HCT116 (cell line): ENCODE results near the gene FGF19. TPM values are rescaled to one million over a fixed set of nuclear protein-coding genes. Genes with fewer than 3 reads are reported as not detected.

ENCODE experiments used
- ATAC-seq: fragments of 200-7000 bp; cut with Tn5 transposase; 2 replicates; pipeline ENCODE4 v1.9.1; 2020; ENCODE audit warnings: mild to moderate bottlenecking, moderate library complexity
- BruUV-seq: library from RNA; stranded (reverse); fragments of 400-500 nt; replicated peaks from 2 replicates; lab custom pipeline; 2021; lab: Mats Ljungman, UMichigan
- CTCF ChIA-PET: fragments of 300-600 bp; sonication (Branson Sonifier 250); formaldehyde crosslinking; loops from one replicate; lab custom pipeline; 2021; ENCODE audit warnings: antibody characterized with exemption; lab: Charles Lee
- POLR2A ChIA-PET: fragments of 300-600, 350-600 bp; sonication (Branson Sonifier 250); formaldehyde crosslinking; loops from one replicate; lab custom pipeline; 2021; ENCODE audit warnings: antibody characterized with exemption; lab: Charles Lee
- RAD21 ChIA-PET, 2 experiments: fragments of 300-600 bp; sonication (Branson Sonifier 250); formaldehyde crosslinking; loops; one replicate each; lab custom pipeline; 2023; ENCODE audit warnings: low total read pairs in 2 of 2; ENCODE audit not compliant: uncharacterized antibody in 2 of 2, unreplicated experiment in 2 of 2, low non-redundant PET in 1 of 2; lab: Charles Lee
- DNase-seq: peaks from one replicate; pipeline ENCODE4 v3.0.0-alpha.2; 2010; ENCODE audit warnings: low read depth, low spot score
- H2AFZ ChIP-seq: fragments of 200-600 bp; shearing (Covaris generic), sonication (generic); 2 replicates; pipeline ENCODE4 v1.6.1; 2017; ENCODE audit warnings: low read depth, mixed run types, mixed read lengths, antibody characterized with exemption, low read length; ENCODE audit not compliant: poor library complexity, severe bottlenecking
- H3K27ac ChIP-seq: 2 replicates; pipeline ENCODE4 v1.5.1; 2012; ENCODE audit warnings: low read depth, low read length
- H3K27me3 ChIP-seq: fragments of 200-600 bp; sonication (generic); 2 replicates; pipeline ENCODE4 v1.6.1; 2016; ENCODE audit warnings: mixed run types, low read length, mixed read lengths; ENCODE audit not compliant: insufficient read depth
- H3K36me3 ChIP-seq, 2 experiments: fragments of 200-500 bp in 1 of 2; fragments of 200-600 bp in 1 of 2; sonication (Bioruptor generic) in 1 of 2; sonication (generic) in 1 of 2; 2 replicates each; pipeline versions ENCODE4 v1.5.1 to v1.6.1; 2014 to 2016; ENCODE audit warnings: low read length in 2 of 2, inconsistent platforms in 1 of 2, mixed read lengths in 1 of 2, mixed run types in 1 of 2; ENCODE audit not compliant: insufficient read depth in 2 of 2, control insufficient read depth in 1 of 2
- H3K4me1 ChIP-seq, 2 experiments: fragments of 200-600 bp in 1 of 2; sonication (generic) in 1 of 2; 2 replicates each; pipeline versions ENCODE4 v1.5.1 to v1.6.1; 2012 to 2017; ENCODE audit warnings: low read length in 2 of 2, inconsistent platforms in 1 of 2, mild to moderate bottlenecking in 1 of 2, mixed read lengths in 1 of 2, mixed run types in 1 of 2, moderate library complexity in 1 of 2; ENCODE audit not compliant: insufficient read depth in 2 of 2, control insufficient read depth in 1 of 2
- H3K4me2 ChIP-seq: fragments of 200-600 bp; sonication (generic); 2 replicates; pipeline ENCODE4 v1.6.1; 2017; ENCODE audit warnings: mixed run types, low read length, mixed read lengths
- H3K4me3 ChIP-seq, 2 experiments: fragments of 200-600 bp in 1 of 2; sonication (generic) in 1 of 2; replicated peaks in 1 of 2; 2 replicates each; pipeline ENCODE4 v1.5.1; 2011 to 2016; ENCODE audit warnings: low read length in 2 of 2, control low read depth in 1 of 2, low read depth in 1 of 2, mild to moderate bottlenecking in 1 of 2, mixed read lengths in 1 of 2, mixed run types in 1 of 2
- H3K79me2 ChIP-seq: fragments of 200-600 bp; sonication (generic); 2 replicates; pipeline ENCODE4 v1.6.1; 2017; ENCODE audit warnings: mild to moderate bottlenecking, mixed run types, low read length, moderate library complexity, mixed read lengths; ENCODE audit not compliant: insufficient read depth
- H3K9ac ChIP-seq: fragments of 200-600 bp; sonication (generic); 2 replicates; pipeline ENCODE4 v1.6.1; 2016; ENCODE audit warnings: low read length, mixed read lengths
- H3K9me2 ChIP-seq: fragments of 200-600 bp; sonication (generic), shearing (Covaris generic); 2 replicates; pipeline ENCODE4 v1.6.1; 2017; ENCODE audit warnings: mixed run types, mild to moderate bottlenecking, moderate library complexity; ENCODE audit not compliant: insufficient read depth
- H3K9me3 ChIP-seq, 2 experiments: fragments of 200-500 bp in 1 of 2; fragments of 200-600 bp in 1 of 2; sonication (Bioruptor generic) in 1 of 2; sonication (generic) in 1 of 2; 2 replicates each; pipeline ENCODE4 v1.6.1; 2014 to 2017; ENCODE audit warnings: low read length in 2 of 2, mixed read lengths in 2 of 2, inconsistent platforms in 1 of 2, low read depth in 1 of 2, mild to moderate bottlenecking in 1 of 2, mixed run types in 1 of 2, moderate library complexity in 1 of 2; ENCODE audit not compliant: control insufficient read depth in 1 of 2, insufficient read depth in 1 of 2
- H4K20me1 ChIP-seq: fragments of 200-600 bp; sonication (generic), shearing (Covaris generic); 2 replicates; pipeline ENCODE4 v1.6.1; 2017; ENCODE audit warnings: mixed run types, mild to moderate bottlenecking, moderate library complexity; ENCODE audit not compliant: insufficient read depth
- CBX3 ChIP-seq: IDR thresholded peaks from 2 replicates; pipeline ENCODE4 v1.6.1; 2012; ENCODE audit warnings: low read depth
- CEBPB ChIP-seq: IDR thresholded peaks from 2 replicates; pipeline ENCODE4 v1.6.1; 2012; ENCODE audit warnings: low read depth
- JUND ChIP-seq: IDR thresholded peaks from 2 replicates; pipeline ENCODE4 v1.6.1; 2012
- POLR2A ChIP-seq: IDR thresholded peaks from 2 replicates; pipeline ENCODE4 v1.7.0; 2011; ENCODE audit warnings: borderline replicate concordance; ENCODE audit not compliant: insufficient read depth, insufficient read length; ENCODE audit errors: extremely low read depth
- POLR2AphosphoS5 ChIP-seq: IDR thresholded peaks from 2 replicates; pipeline ENCODE4 v1.6.1; 2011; ENCODE audit warnings: mild to moderate bottlenecking, low read depth, low read length, moderate library complexity
- RAD21 ChIP-seq: IDR thresholded peaks from 2 replicates; pipeline ENCODE4 v1.6.1; 2012; ENCODE audit warnings: low read depth, mild to moderate bottlenecking
- REST ChIP-seq: IDR thresholded peaks from 2 replicates; pipeline ENCODE4 v1.6.1; 2012; ENCODE audit warnings: low read depth
- SRF ChIP-seq: IDR thresholded peaks from 2 replicates; pipeline ENCODE4 v1.6.1; 2012; ENCODE audit warnings: low read depth
- YY1 ChIP-seq: IDR thresholded peaks from 2 replicates; pipeline ENCODE4 v1.6.1; 2011; ENCODE audit warnings: low read length, low read depth, moderate library complexity, mild to moderate bottlenecking; ENCODE audit not compliant: insufficient replicate concordance; ENCODE audit errors: extremely low read depth
- ZFX ChIP-seq: fragments of 450-650 bp; IDR thresholded peaks from 2 replicates; pipeline ENCODE4 v1.6.1; 2017
- ZNF274 ChIP-seq: fragments of 200-500 bp; sonication (Bioruptor generic); IDR thresholded peaks from 2 replicates; pipeline ENCODE4 v1.6.1; 2014; ENCODE audit warnings: mild to moderate bottlenecking, low read depth, low read length, inconsistent platforms
- intact Hi-C: fragments of 100-400 bp; cut with micrococcal nuclease; formaldehyde crosslinking; loops from 2 replicates; pipeline ENCODE4 v1.10.0; 2022
- total RNA-seq: library from RNA; stranded (reverse); gene quantifications from one replicate; pipeline ENCODE4 v1.2.1, GENCODE V29; 2021; ENCODE audit not compliant: unreplicated experiment
- TF ChIP-seq, protein P1 (sequence below): IDR thresholded peaks from 2 replicates; pipeline ENCODE4 v1.6.1; 2012
- TF ChIP-seq, protein P2 (sequence below): IDR thresholded peaks from 2 replicates; pipeline ENCODE4 v1.6.1; 2011; ENCODE audit warnings: mild to moderate bottlenecking, low read length, moderate library complexity; ENCODE audit not compliant: insufficient replicate concordance; ENCODE audit errors: extremely low read depth

The FGF19 gene
- total RNA-seq, 1 experiment from 2014 or later: 37.5 TPM

DNA sequence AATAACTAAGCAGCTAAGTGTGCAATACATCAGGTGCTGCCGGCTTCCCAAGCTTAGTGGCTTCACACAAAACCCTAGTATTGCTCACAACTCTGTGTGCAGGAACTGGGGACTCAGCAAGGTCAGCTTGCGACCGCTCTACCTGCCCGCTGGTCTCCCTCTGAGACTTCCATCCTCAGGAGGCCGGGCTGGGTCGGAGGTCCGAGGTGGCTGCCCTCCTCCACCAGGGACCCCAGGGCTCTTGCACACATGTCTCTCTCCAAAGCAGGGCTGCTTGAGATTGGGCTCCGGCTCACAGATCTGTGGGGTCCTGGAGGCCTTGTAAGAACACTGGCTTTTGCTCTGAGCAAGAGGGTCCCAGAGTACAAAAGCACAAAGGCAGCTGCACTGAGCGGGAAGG lies 25.4 kb upstream of the FGF19 start:
- POLR2A ChIA-PET: interaction anchor here (0.6 kb wide), 1 partner anchor 1409 kb away, joined by 5 read pairs; no protein-coding TSS in a partner anchor
- Histone ChIP-seq H3K4me1 (peaks cover 0 to 14% of the 10 kb centered on the region in 2 experiments; a peak in 2 of 4 replicates), H3K4me3 (no peak overlapping the region), H3K27me3 (no peaks in the 10 kb centered on the region), H3K36me3 (no peaks in the 10 kb centered on the region), H4K20me1 (no peaks in the 10 kb centered on the region), H2AFZ (no peak overlapping the region), H3K9me3 (no peaks in the 10 kb centered on the region), H3K79me2 (no peaks in the 10 kb centered on the region), H3K27ac (no peak overlapping the region), H3K9me2 (no peaks in the 10 kb centered on the region), H3K4me2 (no peak overlapping the region), H3K9ac (no peak overlapping the region)
- no TSS peak for BruUV-seq
- ATAC-seq: no peak
- RAD21 ChIA-PET: no interaction called here
- TF ChIP-seq CEBPB (no peak), ZNF274 (no peak)
- intact Hi-C loops: no loop called here
- CTCF ChIA-PET: interaction anchor here (1.0 to 1.2 kb wide), 2 partner anchors 16 to 190 kb away, joined by 3 read pairs; no protein-coding TSS in a partner anchor
- no peak for DNase-seq

GRCh38 chr11:69727266-69727665 lies 23.4 kb upstream of the FGF19 start:
- H3K4me3 ChIP-seq: no peak overlapping the region
- POLR2A ChIA-PET: interaction anchor here (1.0 kb wide), 1 partner anchor 15 kb away, joined by 4 read pairs; no protein-coding TSS in a partner anchor
- intact Hi-C loops: no loop called here
- no peaks in the 10 kb centered on the region for H3K79me2 ChIP-seq
- H3K9ac ChIP-seq: no peak overlapping the region
- H3K27me3 ChIP-seq: no peaks in the 10 kb centered on the region
- H3K9me3 ChIP-seq: no peaks in the 10 kb centered on the region
- no peaks in the 10 kb centered on the region for H3K9me2 ChIP-seq
- CTCF ChIA-PET: no interaction called here
- no peaks in the 10 kb centered on the region for H4K20me1 ChIP-seq
- H3K4me1 ChIP-seq: peaks cover 0 to 11% of the 10 kb centered on the region in 2 experiments; a peak in 2 of 4 replicates
- ATAC-seq: no peak
- H3K27ac ChIP-seq: no peak overlapping the region
- H3K4me2 ChIP-seq: no peak overlapping the region
- H2AFZ ChIP-seq: no peak overlapping the region
- H3K36me3 ChIP-seq: no peaks in the 10 kb centered on the region
- no TSS peak for BruUV-seq
- DNase-seq: no peak
- RAD21 ChIA-PET: no interaction called here
- TF ChIP-seq REST: no peak
- TF ChIP-seq, protein P1, sequence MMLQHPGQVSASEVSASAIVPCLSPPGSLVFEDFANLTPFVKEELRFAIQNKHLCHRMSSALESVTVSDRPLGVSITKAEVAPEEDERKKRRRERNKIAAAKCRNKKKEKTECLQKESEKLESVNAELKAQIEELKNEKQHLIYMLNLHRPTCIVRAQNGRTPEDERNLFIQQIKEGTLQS: no peak
- TF ChIP-seq, protein P2, sequence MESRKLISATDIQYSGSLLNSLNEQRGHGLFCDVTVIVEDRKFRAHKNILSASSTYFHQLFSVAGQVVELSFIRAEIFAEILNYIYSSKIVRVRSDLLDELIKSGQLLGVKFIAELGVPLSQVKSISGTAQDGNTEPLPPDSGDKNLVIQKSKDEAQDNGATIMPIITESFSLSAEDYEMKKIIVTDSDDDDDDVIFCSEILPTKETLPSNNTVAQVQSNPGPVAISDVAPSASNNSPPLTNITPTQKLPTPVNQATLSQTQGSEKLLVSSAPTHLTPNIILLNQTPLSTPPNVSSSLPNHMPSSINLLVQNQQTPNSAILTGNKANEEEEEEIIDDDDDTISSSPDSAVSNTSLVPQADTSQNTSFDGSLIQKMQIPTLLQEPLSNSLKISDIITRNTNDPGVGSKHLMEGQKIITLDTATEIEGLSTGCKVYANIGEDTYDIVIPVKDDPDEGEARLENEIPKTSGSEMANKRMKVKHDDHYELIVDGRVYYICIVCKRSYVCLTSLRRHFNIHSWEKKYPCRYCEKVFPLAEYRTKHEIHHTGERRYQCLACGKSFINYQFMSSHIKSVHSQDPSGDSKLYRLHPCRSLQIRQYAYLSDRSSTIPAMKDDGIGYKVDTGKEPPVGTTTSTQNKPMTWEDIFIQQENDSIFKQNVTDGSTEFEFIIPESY: no peak
- no peak for TF ChIP-seq SRF
- no peak for TF ChIP-seq POLR2AphosphoS5
- TF ChIP-seq JUND: no peak
- TF ChIP-seq YY1: no peak
- no peak for TF ChIP-seq POLR2A
- TF ChIP-seq ZNF274: no peak
- no peak for TF ChIP-seq ZFX
- no peak for TF ChIP-seq CBX3
- TF ChIP-seq RAD21: no peak
